ENCODE results near the gene ATXN1.

The ATXN1 gene

DNA sequence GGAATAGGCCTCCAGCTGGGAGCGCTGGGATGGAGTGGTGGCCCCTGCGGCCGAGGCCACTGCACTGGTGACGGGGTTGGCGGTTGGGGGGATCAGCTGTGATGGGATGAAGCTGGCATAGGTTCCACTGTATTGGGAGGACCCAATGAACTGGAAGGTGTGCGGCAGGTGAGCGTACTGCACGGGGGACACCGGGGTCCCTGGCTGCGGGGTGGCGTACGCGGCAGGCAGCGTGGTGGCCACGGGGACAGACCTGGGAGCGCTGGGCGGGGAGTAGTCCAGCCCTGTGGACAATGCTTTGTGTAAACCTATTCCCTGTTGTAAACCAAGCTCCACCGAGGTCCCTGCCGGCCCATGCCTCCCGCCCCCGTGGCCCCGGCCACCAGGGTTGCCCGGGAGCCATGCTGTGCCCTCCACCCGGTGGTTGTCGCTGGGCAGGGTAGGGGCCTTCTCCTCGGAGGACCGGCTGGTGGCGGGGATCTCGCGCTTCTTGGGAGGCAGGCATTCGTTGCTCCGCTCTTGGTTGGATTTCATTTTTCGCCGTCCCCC lies 433.4 kb downstream of the ATXN1 start:
- Histone ChIP-seq H3K27ac (ENCODE audit: extremely low read depth, low read depth, low read length) (no peak overlapping the region), H3K4me1 (ENCODE audit: control insufficient read depth, insufficient read depth, low read length) (peaks cover 3% of the 10 kb centered on the region), H3K36me3 (ENCODE audit: control insufficient read depth in 2 of 2, insufficient read depth in 1 of 2, low read length in 2 of 2) (peaks cover 0 to 20% of the 10 kb centered on the region in 2 experiments; a peak in 2 of 3 replicates), H3K9me3 (ENCODE audit: control insufficient read depth, insufficient read depth, low read depth, low read length) (no peaks in the 10 kb centered on the region), H3K4me3 (ENCODE audit: low read depth, low read length) (no peak overlapping the region)
- TF ChIP-seq, protein P1, sequence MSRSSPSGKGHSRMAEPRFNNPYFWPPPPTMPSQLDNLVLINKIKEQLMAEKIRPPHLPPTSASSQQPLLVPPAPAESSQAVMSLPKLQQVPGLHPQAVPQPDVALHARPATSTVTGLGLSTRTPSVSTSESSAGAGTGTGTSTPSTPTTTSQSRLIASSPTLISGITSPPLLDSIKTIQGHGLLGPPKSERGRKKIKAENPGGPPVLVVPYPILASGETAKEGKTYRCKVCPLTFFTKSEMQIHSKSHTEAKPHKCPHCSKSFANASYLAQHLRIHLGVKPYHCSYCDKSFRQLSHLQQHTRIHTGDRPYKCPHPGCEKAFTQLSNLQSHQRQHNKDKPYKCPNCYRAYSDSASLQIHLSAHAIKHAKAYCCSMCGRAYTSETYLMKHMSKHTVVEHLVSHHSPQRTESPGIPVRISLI (tag by site-specific recombination; IDR thresholded peaks at IDR 0.05), result no peak
- TF ChIP-seq IKZF3 (tag by site-specific recombination; IDR thresholded peaks at IDR 0.05), result no peak
- TF ChIP-seq GFI1B (tag by site-specific recombination; IDR thresholded peaks at IDR 0.05), result no peak
- TF ChIP-seq ZNF311 (tag by site-specific recombination; IDR thresholded peaks at IDR 0.05; ENCODE audit: borderline replicate concordance), result no peak
- no peak for TF ChIP-seq ZNF670 (tag by site-specific recombination; IDR thresholded peaks at IDR 0.05; ENCODE audit: low read depth)
- TF ChIP-seq ZNF426 (tag by site-specific recombination; IDR thresholded peaks at IDR 0.05), result no peak
- ChIA-PET CTCF (interaction anchor here (0.5 to 1.7 kb wide), 5 partner anchors 9 to 355 kb away, joined by 3 to 5 read pairs (median 3); no protein-coding TSS in a partner anchor), POLR2A (no interaction called here)

DNA sequence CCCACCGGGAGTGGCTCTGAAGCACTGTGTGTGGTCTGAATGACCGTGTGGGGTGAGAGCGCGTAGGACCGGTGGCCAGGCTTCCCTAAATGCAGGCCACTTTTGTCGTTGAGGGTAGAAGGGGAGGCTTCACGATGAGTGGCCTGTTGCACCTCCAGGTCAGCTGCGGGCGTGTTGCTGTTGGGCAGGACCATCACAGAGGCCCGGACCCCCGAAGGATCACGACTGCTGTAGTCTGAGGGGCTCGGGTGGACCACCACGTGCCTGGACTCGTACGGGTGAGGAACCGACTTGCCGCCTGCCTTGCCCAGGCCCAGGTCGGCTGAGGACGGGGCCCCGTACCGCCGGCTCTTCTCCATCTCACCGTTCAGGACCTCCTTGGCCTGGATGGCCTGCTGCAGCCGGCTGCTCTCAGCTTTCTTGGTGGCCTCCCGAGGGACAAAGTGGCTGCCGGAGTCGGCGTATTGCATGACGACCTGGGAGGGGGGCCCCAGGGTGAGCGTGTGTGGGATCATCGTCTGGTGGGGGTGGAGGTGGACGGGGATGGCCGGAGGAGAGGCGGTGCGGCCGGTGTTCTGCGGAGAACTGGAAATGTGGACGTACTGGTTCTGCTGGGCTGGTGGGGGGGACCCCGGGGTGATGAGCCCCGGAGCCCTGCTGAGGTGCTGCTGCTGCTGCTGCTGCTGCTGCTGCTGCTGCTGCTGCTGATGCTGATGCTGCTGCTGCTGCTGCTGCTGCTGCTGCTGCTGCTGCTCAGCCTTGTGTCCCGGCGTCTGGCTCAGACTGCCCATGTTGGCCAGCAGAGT lies 434.1 kb downstream of the ATXN1 start:
- H3K36me3 ChIP-seq (ENCODE audit: control insufficient read depth in 2 of 2, insufficient read depth in 1 of 2, low read length in 2 of 2), result peaks cover 0 to 20% of the 10 kb centered on the region in 2 experiments; a peak in 2 of 3 replicates
- peaks cover 6% of the 10 kb centered on the region for H3K4me1 ChIP-seq (ENCODE audit: control insufficient read depth, insufficient read depth, low read length)
- ChIA-PET POLR2A (no interaction called here), CTCF (interaction anchor here (0.5 to 0.6 kb wide), 2 partner anchors 189 to 356 kb away, joined by 3 read pairs; no protein-coding TSS in a partner anchor)
- H3K9me3 ChIP-seq (ENCODE audit: control insufficient read depth, insufficient read depth, low read depth, low read length), result no peaks in the 10 kb centered on the region
- no peak overlapping the region for H3K27ac ChIP-seq (ENCODE audit: extremely low read depth, low read depth, low read length)
- H3K4me3 ChIP-seq (ENCODE audit: low read depth, low read length), result no peak overlapping the region
- no peak for TF ChIP-seq CTCF (tag by site-specific recombination; IDR thresholded peaks at IDR 0.05)
- TF ChIP-seq ZNF585B (tag by site-specific recombination; IDR thresholded peaks at IDR 0.05), result no peak
- no peak for TF ChIP-seq ZNF121 (tag by site-specific recombination; IDR thresholded peaks at IDR 0.05)
- no peak for TF ChIP-seq ZNF155 (tag by site-specific recombination; IDR thresholded peaks at IDR 0.05)
- no peak for TF ChIP-seq ZNF202 (tag by site-specific recombination; IDR thresholded peaks at IDR 0.05; ENCODE audit: borderline replicate concordance)
- TF ChIP-seq PRDM4 (tag by site-specific recombination; IDR thresholded peaks at IDR 0.05), result no peak
- TF ChIP-seq, protein P2, sequence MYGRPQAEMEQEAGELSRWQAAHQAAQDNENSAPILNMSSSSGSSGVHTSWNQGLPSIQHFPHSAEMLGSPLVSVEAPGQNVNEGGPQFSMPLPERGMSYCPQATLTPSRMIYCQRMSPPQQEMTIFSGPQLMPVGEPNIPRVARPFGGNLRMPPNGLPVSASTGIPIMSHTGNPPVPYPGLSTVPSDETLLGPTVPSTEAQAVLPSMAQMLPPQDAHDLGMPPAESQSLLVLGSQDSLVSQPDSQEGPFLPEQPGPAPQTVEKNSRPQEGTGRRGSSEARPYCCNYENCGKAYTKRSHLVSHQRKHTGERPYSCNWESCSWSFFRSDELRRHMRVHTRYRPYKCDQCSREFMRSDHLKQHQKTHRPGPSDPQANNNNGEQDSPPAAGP (tag by site-specific recombination; IDR thresholded peaks at IDR 0.05), result no peak

GRCh38 chr6:16326531-16326930 lies 434.7 kb downstream of the ATXN1 start:
- TF ChIP-seq, protein P3, sequence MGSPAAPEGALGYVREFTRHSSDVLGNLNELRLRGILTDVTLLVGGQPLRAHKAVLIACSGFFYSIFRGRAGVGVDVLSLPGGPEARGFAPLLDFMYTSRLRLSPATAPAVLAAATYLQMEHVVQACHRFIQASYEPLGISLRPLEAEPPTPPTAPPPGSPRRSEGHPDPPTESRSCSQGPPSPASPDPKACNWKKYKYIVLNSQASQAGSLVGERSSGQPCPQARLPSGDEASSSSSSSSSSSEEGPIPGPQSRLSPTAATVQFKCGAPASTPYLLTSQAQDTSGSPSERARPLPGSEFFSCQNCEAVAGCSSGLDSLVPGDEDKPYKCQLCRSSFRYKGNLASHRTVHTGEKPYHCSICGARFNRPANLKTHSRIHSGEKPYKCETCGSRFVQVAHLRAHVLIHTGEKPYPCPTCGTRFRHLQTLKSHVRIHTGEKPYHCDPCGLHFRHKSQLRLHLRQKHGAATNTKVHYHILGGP (tag by site-specific recombination; IDR thresholded peaks at IDR 0.05), result no peak
- TF ChIP-seq KLF7 (tag by site-specific recombination; IDR thresholded peaks at IDR 0.05; ENCODE audit: borderline replicate concordance), result no peak
- no peak for TF ChIP-seq ZSCAN16 (tag by site-specific recombination; IDR thresholded peaks at IDR 0.05)
- TF ChIP-seq ZSCAN18 (tag by site-specific recombination; IDR thresholded peaks at IDR 0.05), result no peak
- TF ChIP-seq ZNF214 (tag by site-specific recombination; IDR thresholded peaks at IDR 0.05; ENCODE audit: borderline replicate concordance), result no peak
- no peak for TF ChIP-seq ZNF202 (tag by site-specific recombination; IDR thresholded peaks at IDR 0.05; ENCODE audit: borderline replicate concordance)
- Histone ChIP-seq H3K4me3 (ENCODE audit: low read depth, low read length) (no peak overlapping the region), H3K36me3 (ENCODE audit: control insufficient read depth in 2 of 2, insufficient read depth in 1 of 2, low read length in 2 of 2) (peaks cover 0 to 20% of the 10 kb centered on the region in 2 experiments; a peak in 2 of 3 replicates), H3K9me3 (ENCODE audit: control insufficient read depth, insufficient read depth, low read depth, low read length) (no peaks in the 10 kb centered on the region), H3K27ac (ENCODE audit: extremely low read depth, low read depth, low read length) (no peak overlapping the region), H3K4me1 (ENCODE audit: control insufficient read depth, insufficient read depth, low read length) (peaks cover 6% of the 10 kb centered on the region)
- POLR2A ChIA-PET, result no interaction called here
- CTCF ChIA-PET, result no interaction called here
